RWPE2 (cell line): Measurements from ENCODE around the gene PPP4R4.
"Not testable (repeated sequence)": the region's sequence is repeated elsewhere in the genome, so short reads cannot be mapped to it uniquely, and the experiment has no call there.

Source experiments
- ATAC-seq: fragments of 200-7000 bp; cut with Tn5 transposase; 3 replicates; pipeline ENCODE4 v1.9.1; 2021; ENCODE audit warnings: low read depth
- DNase-seq: peaks from one replicate; pipeline ENCODE4 v3.0.0-alpha.2; 2020; ENCODE audit warnings: low spot score
- H3K27ac ChIP-seq: fragments of 450-650 bp; 2 replicates; pipeline ENCODE4 v1.5.1; 2017; ENCODE audit warnings: mild to moderate bottlenecking; ENCODE audit not compliant: poor library complexity, severe bottlenecking
- H3K27me3 ChIP-seq: fragments of 250-450 bp; sonication (Bioruptor Pico); 2 replicates; pipeline ENCODE4 v1.5.1; 2021; ENCODE audit warnings: mild to moderate bottlenecking, moderate library complexity; ENCODE audit not compliant: insufficient read depth, poor library complexity, severe bottlenecking
- H3K36me3 ChIP-seq: fragments of 250-450 bp; sonication (Bioruptor Pico); 2 replicates; pipeline ENCODE4 v1.5.1; 2020; ENCODE audit warnings: low read depth, mild to moderate bottlenecking, moderate library complexity
- H3K4me1 ChIP-seq: fragments of 250-450 bp; sonication (Bioruptor Pico); 2 replicates; pipeline ENCODE4 v1.5.1; 2021; ENCODE audit warnings: mild to moderate bottlenecking, moderate library complexity; ENCODE audit not compliant: insufficient read depth, poor library complexity, severe bottlenecking
- H3K4me3 ChIP-seq: fragments of 250-450 bp; sonication (Bioruptor Pico); 2 replicates; pipeline ENCODE4 v1.5.1; 2021; ENCODE audit warnings: mild to moderate bottlenecking, moderate library complexity; ENCODE audit not compliant: severe bottlenecking
- H3K9me3 ChIP-seq: fragments of 250-450 bp; sonication (Bioruptor Pico); 2 replicates; pipeline ENCODE4 v1.5.1; 2021; ENCODE audit warnings: mild to moderate bottlenecking, moderate library complexity; ENCODE audit not compliant: severe bottlenecking
- TF ChIP-seq, protein P1 (sequence below): fragments of 450-650 bp; IDR thresholded peaks from one replicate; pipeline ENCODE4 v1.5.1; 2017; ENCODE audit warnings: mild to moderate bottlenecking, moderate library complexity; ENCODE audit not compliant: poor library complexity, severe bottlenecking

PPP4R4 gene

DNA sequence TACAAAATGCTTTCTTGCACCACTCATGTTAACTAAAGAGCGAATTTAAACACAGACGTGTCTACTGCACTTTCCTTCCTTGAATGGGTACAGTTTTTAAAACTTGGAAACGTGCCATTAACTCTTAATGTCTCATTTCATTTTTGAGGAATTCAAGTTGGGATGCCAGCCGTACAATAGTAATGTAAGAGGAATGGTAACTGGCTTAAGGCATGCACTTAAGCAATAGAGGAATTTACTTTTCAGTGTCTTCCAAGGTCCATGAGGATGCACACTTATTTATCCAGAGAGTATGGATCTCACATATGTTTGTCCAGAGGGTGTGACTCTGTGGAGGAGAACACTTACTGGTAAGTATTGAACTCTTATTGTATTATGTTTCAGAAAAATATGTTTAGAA, 52.9 kb downstream of the PPP4R4 start:
- no peaks in the 10 kb centered on the region for H3K27me3 ChIP-seq
- peaks cover 7% of the 10 kb centered on the region; the same call in 1 of the 2 replicates for H3K36me3 ChIP-seq
- no peak overlapping the region for H3K27ac ChIP-seq
- ATAC-seq (peak; percentile 90), DNase-seq (no peak)
- H3K4me1 ChIP-seq, result peaks cover 8% of the 10 kb centered on the region
- peaks cover 4% of the 10 kb centered on the region for H3K9me3 ChIP-seq
- no peak overlapping the region for H3K4me3 ChIP-seq
- TF ChIP-seq, protein P1, sequence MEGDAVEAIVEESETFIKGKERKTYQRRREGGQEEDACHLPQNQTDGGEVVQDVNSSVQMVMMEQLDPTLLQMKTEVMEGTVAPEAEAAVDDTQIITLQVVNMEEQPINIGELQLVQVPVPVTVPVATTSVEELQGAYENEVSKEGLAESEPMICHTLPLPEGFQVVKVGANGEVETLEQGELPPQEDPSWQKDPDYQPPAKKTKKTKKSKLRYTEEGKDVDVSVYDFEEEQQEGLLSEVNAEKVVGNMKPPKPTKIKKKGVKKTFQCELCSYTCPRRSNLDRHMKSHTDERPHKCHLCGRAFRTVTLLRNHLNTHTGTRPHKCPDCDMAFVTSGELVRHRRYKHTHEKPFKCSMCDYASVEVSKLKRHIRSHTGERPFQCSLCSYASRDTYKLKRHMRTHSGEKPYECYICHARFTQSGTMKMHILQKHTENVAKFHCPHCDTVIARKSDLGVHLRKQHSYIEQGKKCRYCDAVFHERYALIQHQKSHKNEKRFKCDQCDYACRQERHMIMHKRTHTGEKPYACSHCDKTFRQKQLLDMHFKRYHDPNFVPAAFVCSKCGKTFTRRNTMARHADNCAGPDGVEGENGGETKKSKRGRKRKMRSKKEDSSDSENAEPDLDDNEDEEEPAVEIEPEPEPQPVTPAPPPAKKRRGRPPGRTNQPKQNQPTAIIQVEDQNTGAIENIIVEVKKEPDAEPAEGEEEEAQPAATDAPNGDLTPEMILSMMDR, result no peak

DNA sequence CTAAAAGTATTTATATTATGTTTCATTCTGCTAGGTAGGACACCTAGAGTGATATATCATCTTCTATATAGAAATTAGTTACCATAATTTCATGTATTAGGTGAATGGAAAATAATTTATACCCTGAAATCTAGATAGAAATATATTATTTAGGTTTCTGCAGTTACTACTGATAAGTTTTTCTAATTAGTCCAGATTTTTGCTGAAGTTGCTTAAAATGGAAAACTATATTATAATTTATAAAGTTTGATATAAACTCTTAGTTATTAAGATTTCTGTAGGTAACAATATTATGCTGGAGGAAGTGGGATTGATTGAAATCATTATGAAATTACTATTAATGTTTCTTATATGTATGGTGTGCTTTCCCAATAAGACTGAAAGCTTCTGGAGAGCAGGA, 62.9 kb downstream of the PPP4R4 start:
- TF ChIP-seq, protein P1, result no peak
- no peak overlapping the region for H3K4me3 ChIP-seq
- H3K4me1 ChIP-seq, result no peaks in the 10 kb centered on the region
- H3K36me3 ChIP-seq, result peaks cover 28% of the 10 kb centered on the region
- no peak overlapping the region for H3K27ac ChIP-seq
- H3K27me3 ChIP-seq, result no peaks in the 10 kb centered on the region
- DNase-seq (no peak), ATAC-seq (no peak)
- H3K9me3 ChIP-seq, result no peaks in the 10 kb centered on the region

DNA sequence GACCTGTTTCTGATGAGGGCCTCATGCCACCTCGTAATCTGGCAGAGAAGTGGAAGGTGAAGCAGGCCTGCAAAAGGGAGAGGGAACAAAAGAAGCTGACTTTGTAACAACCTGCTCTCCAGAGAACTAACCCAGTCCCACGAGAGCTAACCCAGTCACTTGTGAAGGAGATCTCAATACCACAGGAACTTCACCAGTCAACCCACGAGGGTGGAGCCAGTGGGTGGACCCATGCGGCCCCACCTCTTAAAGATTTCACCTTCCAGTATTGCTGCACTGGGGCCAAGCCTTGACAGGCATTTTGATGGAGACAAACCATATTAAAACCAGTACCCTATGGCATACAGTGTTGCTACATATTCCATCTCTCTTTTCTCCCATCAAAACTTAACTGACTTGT, 63.9 kb downstream of the PPP4R4 start:
- TF ChIP-seq, protein P1, result no peak
- Histone ChIP-seq H3K27me3 (no peaks in the 10 kb centered on the region), H3K4me1 (no peaks in the 10 kb centered on the region), H3K9me3 (no peaks in the 10 kb centered on the region), H3K4me3 (no peak overlapping the region), H3K27ac (no peak overlapping the region), H3K36me3 (peaks cover 35% of the 10 kb centered on the region)
- ATAC-seq (no peak; the same call in 2 of the 3 replicates), DNase-seq (no peak)

DNA sequence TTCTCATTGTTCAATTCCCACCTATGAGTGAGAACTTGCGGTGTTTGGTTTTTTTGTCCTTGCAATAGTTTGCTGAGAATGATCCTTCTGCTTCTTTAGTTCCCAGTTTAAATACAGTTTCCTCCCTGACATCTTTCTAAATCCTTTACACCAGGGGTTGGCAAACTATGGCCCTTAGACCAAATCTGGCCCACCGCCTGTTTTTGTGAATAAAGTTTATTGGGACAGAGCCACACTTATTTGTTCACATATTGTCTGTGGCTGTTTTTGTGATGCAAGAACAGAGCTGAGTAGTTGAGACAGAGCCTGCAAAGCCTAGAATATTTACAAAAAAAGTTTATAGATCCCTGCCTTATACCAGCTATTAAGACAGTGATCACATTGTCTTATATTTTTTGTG, 65.3 kb downstream of the PPP4R4 start:
- TF ChIP-seq, protein P1, result no peak
- ATAC-seq (no peak), DNase-seq (no peak)
- no peak overlapping the region for H3K4me3 ChIP-seq
- no peak overlapping the region for H3K27ac ChIP-seq
- no peaks in the 10 kb centered on the region for H3K9me3 ChIP-seq
- peaks cover 31% of the 10 kb centered on the region for H3K36me3 ChIP-seq
- no peaks in the 10 kb centered on the region for H3K27me3 ChIP-seq
- no peaks in the 10 kb centered on the region for H3K4me1 ChIP-seq

DNA sequence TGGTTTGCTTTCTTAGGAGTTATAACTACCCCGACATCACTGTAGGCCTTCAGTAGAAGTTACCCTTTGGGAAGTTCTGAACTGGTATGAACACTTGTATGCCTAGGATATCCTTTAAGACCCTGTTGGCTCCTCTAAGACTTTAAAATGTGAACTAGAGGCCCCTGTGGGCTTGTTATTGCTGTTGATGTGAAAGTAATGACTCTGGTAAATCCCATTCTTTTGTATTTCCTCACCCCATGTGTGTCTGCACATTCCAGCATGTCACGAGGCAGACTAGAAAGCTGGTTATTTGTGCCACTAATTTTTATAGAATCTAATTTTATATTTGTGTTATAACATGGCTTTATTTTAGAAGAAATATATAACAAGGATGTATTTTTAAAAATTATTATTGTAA, 70.1 kb downstream of the PPP4R4 start:
- TF ChIP-seq, protein P1, result no peak
- Histone ChIP-seq H3K27ac (no peak overlapping the region), H3K9me3 (no peaks in the 10 kb centered on the region), H3K4me3 (no peak overlapping the region), H3K4me1 (no peaks in the 10 kb centered on the region), H3K36me3 (peaks cover 51% of the 10 kb centered on the region), H3K27me3 (no peaks in the 10 kb centered on the region)
- DNase-seq, result no peak
- no peak for ATAC-seq

DNA sequence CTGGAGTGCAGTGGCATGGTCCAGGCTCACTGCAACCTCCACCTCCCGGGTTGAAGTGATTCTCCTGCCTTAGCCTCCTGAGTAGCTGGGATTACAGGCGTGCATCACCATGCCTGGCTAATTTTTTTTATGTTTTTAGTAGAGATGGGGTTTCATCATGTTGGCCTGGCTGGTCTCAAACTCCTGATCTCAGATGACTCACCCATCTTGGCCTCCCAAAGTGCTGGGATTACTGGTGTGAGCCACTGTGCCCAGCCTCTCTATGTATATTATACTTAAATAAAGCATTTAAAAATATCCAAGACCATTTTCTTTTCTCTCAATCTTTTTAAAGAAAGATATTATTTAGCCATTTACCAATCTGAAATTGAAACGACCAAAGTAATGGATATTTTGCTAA, 90.1 kb downstream of the PPP4R4 start:
- H3K27ac ChIP-seq, H3K4me3 ChIP-seq, H3K27me3 ChIP-seq, DNase-seq, H3K9me3 ChIP-seq, ATAC-seq, H3K4me1 ChIP-seq: not testable (repeated sequence)
- peaks cover 48% of the 10 kb centered on the region for H3K36me3 ChIP-seq
